SK-N-SH treated with all-trans-retinoic acid at 6 μM for 48 hours (cell line): ENCODE measurements around the gene NONO.
"Not testable (repeated sequence)": the region's sequence is repeated elsewhere in the genome, so short reads cannot be mapped to it uniquely, and the experiment has no call there.

Source experiments
- ATAC-seq: fragments of 200-7000 bp; cut with Tn5 transposase; 3 replicates; pipeline ENCODE4 v1.9.1; 2020; ENCODE audit warnings: mild to moderate bottlenecking, moderate library complexity
- BACH2 ChIP-seq: fragments of 250-450 bp; sonication (Bioruptor Pico); IDR thresholded peaks from 2 replicates; pipeline ENCODE4 v1.9.0; 2021; ENCODE audit warnings: mild to moderate bottlenecking, borderline replicate concordance
- CSRNP3 ChIP-seq: fragments of 250-450 bp; sonication (Bioruptor Pico); IDR thresholded peaks from 2 replicates; pipeline ENCODE4 v1.5.1; 2021; ENCODE audit warnings: mild to moderate bottlenecking, moderate library complexity
- ESRRG ChIP-seq: fragments of 250-450 bp; sonication (Bioruptor Pico); IDR thresholded peaks from 2 replicates; pipeline ENCODE4 v1.6.1; 2021; ENCODE audit warnings: mild to moderate bottlenecking
- GLIS3 ChIP-seq: fragments of 250-450 bp; sonication (Bioruptor Pico); IDR thresholded peaks from 2 replicates; pipeline ENCODE4 v1.5.0; 2020; ENCODE audit warnings: mild to moderate bottlenecking, moderate library complexity
- ISL1 ChIP-seq: fragments of 250-450 bp; sonication (Bioruptor Pico); IDR thresholded peaks from 2 replicates; pipeline ENCODE4 v2.1.2; 2022; ENCODE audit warnings: mild to moderate bottlenecking, moderate library complexity
- OSR1 ChIP-seq: fragments of 250-450 bp; sonication (Bioruptor Pico); IDR thresholded peaks from 2 replicates; pipeline ENCODE4 v1.8.0; 2022; ENCODE audit warnings: moderate library complexity, mild to moderate bottlenecking, inconsistent platforms
- PATZ1 ChIP-seq: fragments of 250-450 bp; sonication (Bioruptor Pico); IDR thresholded peaks from 2 replicates; pipeline ENCODE4 v1.8.0; 2020; ENCODE audit warnings: mild to moderate bottlenecking, moderate library complexity, borderline replicate concordance
- PPARA ChIP-seq: fragments of 250-450 bp; sonication (Bioruptor Pico); IDR thresholded peaks from 2 replicates; pipeline ENCODE4 v1.5.0; 2020; ENCODE audit warnings: mild to moderate bottlenecking, borderline replicate concordance
- SNAI2 ChIP-seq: fragments of 250-450 bp; sonication (Bioruptor Pico); IDR thresholded peaks from 2 replicates; pipeline ENCODE4 v1.5.0; 2020; ENCODE audit warnings: mild to moderate bottlenecking, moderate library complexity
- TCF4 ChIP-seq: fragments of 250-450 bp; sonication (Bioruptor Pico); IDR thresholded peaks from 2 replicates; pipeline ENCODE4 v1.8.0; 2021; ENCODE audit warnings: mild to moderate bottlenecking, moderate library complexity, borderline replicate concordance
- TOX ChIP-seq: fragments of 250-450 bp; sonication (Bioruptor Pico); IDR thresholded peaks from 2 replicates; pipeline ENCODE4 v1.8.0; 2021; ENCODE audit warnings: mild to moderate bottlenecking, moderate library complexity, borderline replicate concordance
- TSHZ2 ChIP-seq: fragments of 250-450 bp; sonication (Bioruptor Pico); IDR thresholded peaks from 2 replicates; pipeline ENCODE4 v1.5.0; 2020; ENCODE audit warnings: mild to moderate bottlenecking, moderate library complexity
- ZC3H10 ChIP-seq: fragments of 250-450 bp; sonication (Bioruptor Pico); IDR thresholded peaks from 2 replicates; pipeline ENCODE4 v1.5.1; 2021; ENCODE audit warnings: mild to moderate bottlenecking, moderate library complexity
- ZFP3 ChIP-seq: fragments of 250-450 bp; sonication (Bioruptor Pico); IDR thresholded peaks from 2 replicates; pipeline ENCODE4 v1.5.0; 2020; ENCODE audit warnings: mild to moderate bottlenecking, moderate library complexity
- ZFP30 ChIP-seq: fragments of 450-650 bp; formaldehyde crosslinking; IDR thresholded peaks from 2 replicates; pipeline ENCODE4 v1.5.0; 2022; ENCODE audit warnings: mild to moderate bottlenecking, moderate library complexity
- ZNF565 ChIP-seq: fragments of 450-650 bp; formaldehyde crosslinking; conservative IDR thresholded peaks from 2 replicates; pipeline ENCODE4 v1.5.0; 2020; ENCODE audit warnings: low read depth, mild to moderate bottlenecking, moderate library complexity
- ZNF70 ChIP-seq: fragments of 450-650 bp; formaldehyde crosslinking; IDR thresholded peaks from 2 replicates; pipeline ENCODE4 v1.5.0; 2020; ENCODE audit warnings: mild to moderate bottlenecking, moderate library complexity
- ZNF8 ChIP-seq: fragments of 450-650 bp; formaldehyde crosslinking; IDR thresholded peaks from 2 replicates; pipeline ENCODE4 v1.5.0; 2020; ENCODE audit warnings: mild to moderate bottlenecking, moderate library complexity
- TF ChIP-seq, protein P1 (sequence below): fragments of 250-450 bp; sonication (Bioruptor Pico); IDR thresholded peaks from 2 replicates; pipeline ENCODE4 v1.8.0; 2021; ENCODE audit warnings: low read depth, mild to moderate bottlenecking, moderate library complexity, borderline replicate concordance

NONO gene

DNA sequence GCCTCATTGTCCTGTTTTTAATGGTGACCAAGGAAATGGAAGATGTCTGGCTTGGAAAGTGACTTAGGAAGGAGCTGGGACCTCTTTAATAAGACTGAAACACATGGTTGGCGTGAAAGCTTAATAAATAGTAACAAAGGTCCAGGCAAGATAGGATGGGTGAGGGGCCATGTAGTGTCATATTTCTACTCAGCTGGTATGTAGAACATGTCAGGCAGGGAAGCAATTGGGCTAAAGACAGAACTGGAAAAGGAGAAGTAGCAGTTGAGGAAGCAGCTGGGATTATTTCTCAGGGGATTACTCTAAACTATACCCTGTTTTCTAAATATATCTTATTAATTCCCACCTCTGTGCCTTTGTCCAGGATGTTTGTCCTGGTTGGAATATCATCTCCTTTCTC, 36.7 kb downstream of the NONO start:
- TF ChIP-seq PPARA (CRISPR knock-in tag) (no peak), TSHZ2 (CRISPR knock-in tag) (no peak), ZNF8 (no peak), ZNF565 (CRISPR knock-in tag) (no peak), ZFP3 (CRISPR knock-in tag) (no peak), PATZ1 (no peak), TOX (CRISPR knock-in tag) (no peak), ZC3H10 (no peak), CSRNP3 (no peak), BACH2 (CRISPR knock-in tag) (no peak), ZNF70 (no peak), OSR1 (no peak), ESRRG (CRISPR knock-in tag) (no peak), TCF4 (CRISPR knock-in tag) (no peak), SNAI2 (CRISPR knock-in tag) (no peak), ISL1 (CRISPR knock-in tag) (no peak), GLIS3 (no peak)
- TF ChIP-seq, protein P1, sequence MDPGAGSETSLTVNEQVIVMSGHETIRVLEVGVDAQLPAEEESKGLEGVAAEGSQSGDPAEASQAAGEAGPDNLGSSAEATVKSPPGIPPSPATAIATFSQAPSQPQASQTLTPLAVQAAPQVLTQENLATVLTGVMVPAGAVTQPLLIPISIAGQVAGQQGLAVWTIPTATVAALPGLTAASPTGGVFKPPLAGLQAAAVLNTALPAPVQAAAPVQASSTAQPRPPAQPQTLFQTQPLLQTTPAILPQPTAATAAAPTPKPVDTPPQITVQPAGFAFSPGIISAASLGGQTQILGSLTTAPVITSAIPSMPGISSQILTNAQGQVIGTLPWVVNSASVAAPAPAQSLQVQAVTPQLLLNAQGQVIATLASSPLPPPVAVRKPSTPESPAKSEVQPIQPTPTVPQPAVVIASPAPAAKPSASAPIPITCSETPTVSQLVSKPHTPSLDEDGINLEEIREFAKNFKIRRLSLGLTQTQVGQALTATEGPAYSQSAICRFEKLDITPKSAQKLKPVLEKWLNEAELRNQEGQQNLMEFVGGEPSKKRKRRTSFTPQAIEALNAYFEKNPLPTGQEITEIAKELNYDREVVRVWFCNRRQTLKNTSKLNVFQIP (CRISPR knock-in tag), result no peak
- no peak for ATAC-seq

- no peak for ATAC-seq
- TF ChIP-seq TCF4 (CRISPR knock-in tag), result no peak
- TF ChIP-seq BACH2 (CRISPR knock-in tag), result no peak
- no peak for TF ChIP-seq PATZ1
- TF ChIP-seq, all 23 proteins: peak for 0
These were observed 38.3 kb downstream of the NONO start for GRCh38 chrX:71321731-71322130.

- ATAC-seq, result not testable (repeated sequence)
These were observed 41.0 kb downstream of the NONO start for GRCh38 chrX:71324452-71324851.

GRCh38 chrX:71326394-71326793, 43.0 kb downstream of the NONO start:
- TF ChIP-seq TCF4 (CRISPR knock-in tag), result no peak
- no peak for TF ChIP-seq ZFP30 (CRISPR knock-in tag)
- TF ChIP-seq ZC3H10, result no peak
- TF ChIP-seq, protein P1 (CRISPR knock-in tag), result no peak
- TF ChIP-seq TOX (CRISPR knock-in tag), result no peak
- no peak for TF ChIP-seq GLIS3
- TF ChIP-seq ZNF565 (CRISPR knock-in tag), result no peak
- TF ChIP-seq ISL1 (CRISPR knock-in tag), result no peak
- TF ChIP-seq, all 23 proteins: peak for 0
- no peak for ATAC-seq

DNA sequence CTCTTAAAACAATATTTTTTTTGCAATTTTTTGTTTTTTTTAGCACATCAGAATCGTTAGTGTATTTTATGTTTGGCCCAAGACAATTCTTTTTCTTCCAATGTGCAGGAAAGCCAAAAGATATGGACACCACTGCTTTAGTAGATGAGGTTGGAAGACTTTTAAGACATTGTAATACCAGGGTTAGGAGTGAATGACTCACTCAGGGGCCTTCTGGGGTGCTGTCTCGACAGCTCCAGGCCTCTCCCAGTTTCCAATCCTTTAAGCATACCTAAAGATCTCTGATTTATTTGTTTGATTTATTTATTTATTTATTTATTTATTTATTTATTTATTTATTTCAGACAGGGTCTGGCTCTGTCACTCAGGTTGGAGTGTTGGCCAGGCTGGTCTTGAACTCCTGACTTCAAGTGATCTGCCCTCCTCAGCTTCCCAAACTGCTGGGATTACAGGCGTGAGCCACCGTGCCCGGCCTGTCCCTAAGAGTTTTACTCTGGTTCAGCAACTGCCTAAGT, 65.8 kb downstream of the NONO start:
- not testable (repeated sequence) for ATAC-seq

- ATAC-seq, result peak; percentile 83
These were observed 66.4 kb downstream of the NONO start for GRCh38 chrX:71349867-71350266.
